Activated naive CD8-positive, alpha-beta T cell treated with anti-CD3 and anti-CD28 coated beads for 36 hours (primary cell): ENCODE results near the gene PTGR1. TPM values are rescaled to one million over a fixed set of nuclear protein-coding genes. Genes with fewer than 3 reads are reported as not detected.

ENCODE experiments used
- DNase-seq: peaks from one replicate; pipeline ENCODE4 v3.0.0; 2021
- H3K27ac Mint-ChIP-seq: one replicate; pipeline ENCODE4 v1.8.0; 2022; ENCODE audit warnings: mild to moderate bottlenecking, moderate library complexity, mixed read lengths
- H3K27me3 Mint-ChIP-seq: one replicate; pipeline ENCODE4 v1.8.0; 2022; ENCODE audit warnings: mild to moderate bottlenecking, mixed read lengths
- H3K36me3 Mint-ChIP-seq: one replicate; pipeline ENCODE4 v1.8.0; 2021; ENCODE audit warnings: mild to moderate bottlenecking, mixed read lengths
- H3K4me1 Mint-ChIP-seq: one replicate; pipeline ENCODE4 v1.8.0; 2021; ENCODE audit warnings: mixed read lengths
- H3K4me3 Mint-ChIP-seq: one replicate; pipeline ENCODE4 v1.8.0; 2022; ENCODE audit warnings: mild to moderate bottlenecking, moderate library complexity, mixed read lengths
- H3K9me3 Mint-ChIP-seq: one replicate; pipeline ENCODE4 v1.8.0; 2022; ENCODE audit warnings: mixed read lengths
- total RNA-seq, 2 experiments: library from RNA; stranded (reverse); gene quantifications; one replicate each; pipeline ENCODE4 v1.2.3, GENCODE V29; 2021

PTGR1 gene
- total RNA-seq: 1 to 10 TPM; 1.3 to 1.9 TPM

- Mint-ChIP-seq H3K36me3 (no peaks in the 10 kb centered on the region), H3K27ac (no peak within 1 kb of the TSS), H3K4me3 (peak within 1 kb of the TSS; percentile 89), H3K4me1 (peaks cover 19% of the 10 kb centered on the region), H3K27me3 (peaks cover 51% of the 10 kb centered on the region), H3K9me3 (no peaks in the 10 kb centered on the region)
- peak; percentile 29 for DNase-seq
Measured at GRCh38 chr9:111599092-111599954, at the start of gene PTGR1. PTGR1 (minus strand) TSS chr9:111599647; CDS start chr9:111597422, 2,225 bp downstream.

- Mint-ChIP-seq H3K36me3 (peaks cover 32% of the 10 kb centered on the region), H3K27ac (no peak overlapping the region), H3K9me3 (no peaks in the 10 kb centered on the region), H3K4me1 (no peaks in the 10 kb centered on the region), H3K27me3 (no peaks in the 10 kb centered on the region), H3K4me3 (no peak overlapping the region)
- no peak for DNase-seq
Measured at GRCh38 chr9:111649016-111649415, 49.6 kb upstream of the PTGR1 start.

- DNase-seq: no peak
- no peak overlapping the region for H3K4me3 Mint-ChIP-seq
- no peaks in the 10 kb centered on the region for H3K4me1 Mint-ChIP-seq
- no peaks in the 10 kb centered on the region for H3K27me3 Mint-ChIP-seq
- no peak overlapping the region for H3K27ac Mint-ChIP-seq
- peaks cover 32% of the 10 kb centered on the region for H3K36me3 Mint-ChIP-seq
- H3K9me3 Mint-ChIP-seq: no peaks in the 10 kb centered on the region
Measured at GRCh38 chr9:111648066-111648465, 48.6 kb upstream of the PTGR1 start.

GRCh38 chr9:111646417-111646816, 47.0 kb upstream of the PTGR1 start:
- H3K4me3 Mint-ChIP-seq: no peak overlapping the region
- H3K9me3 Mint-ChIP-seq: no peaks in the 10 kb centered on the region
- H3K4me1 Mint-ChIP-seq: no peaks in the 10 kb centered on the region
- no peak for DNase-seq
- peaks cover 33% of the 10 kb centered on the region for H3K36me3 Mint-ChIP-seq
- H3K27me3 Mint-ChIP-seq: no peaks in the 10 kb centered on the region
- no peak overlapping the region for H3K27ac Mint-ChIP-seq

- Mint-ChIP-seq H3K27me3 (no peaks in the 10 kb centered on the region), H3K4me3 (no peak overlapping the region), H3K36me3 (peaks cover 33% of the 10 kb centered on the region), H3K9me3 (no peaks in the 10 kb centered on the region), H3K4me1 (no peaks in the 10 kb centered on the region), H3K27ac (no peak overlapping the region)
- DNase-seq: no peak
Measured at GRCh38 chr9:111645806-111646205, 46.4 kb upstream of the PTGR1 start.

- no peaks in the 10 kb centered on the region for H3K9me3 Mint-ChIP-seq
- H3K4me3 Mint-ChIP-seq: no peak overlapping the region
- H3K36me3 Mint-ChIP-seq: peaks cover 25% of the 10 kb centered on the region
- no peaks in the 10 kb centered on the region for H3K4me1 Mint-ChIP-seq
- DNase-seq: no peak
- H3K27ac Mint-ChIP-seq: no peak overlapping the region
- H3K27me3 Mint-ChIP-seq: no peaks in the 10 kb centered on the region
Measured at GRCh38 chr9:111644195-111644772, 44.8 kb upstream of the PTGR1 start.

- H3K27ac Mint-ChIP-seq: no peak overlapping the region
- H3K9me3 Mint-ChIP-seq: no peaks in the 10 kb centered on the region
- H3K36me3 Mint-ChIP-seq: peaks cover 28% of the 10 kb centered on the region
- H3K4me1 Mint-ChIP-seq: peaks cover 34% of the 10 kb centered on the region
- H3K4me3 Mint-ChIP-seq: no peak overlapping the region
- H3K27me3 Mint-ChIP-seq: no peaks in the 10 kb centered on the region
- no peak for DNase-seq
Measured at GRCh38 chr9:111637421-111637950, 38.0 kb upstream of the PTGR1 start.

- H3K4me1 Mint-ChIP-seq: peaks cover 42% of the 10 kb centered on the region
- no peak overlapping the region for H3K27ac Mint-ChIP-seq
- no peaks in the 10 kb centered on the region for H3K27me3 Mint-ChIP-seq
- no peaks in the 10 kb centered on the region for H3K9me3 Mint-ChIP-seq
- peaks cover 37% of the 10 kb centered on the region for H3K36me3 Mint-ChIP-seq
- H3K4me3 Mint-ChIP-seq: no peak overlapping the region
- DNase-seq: no peak
Measured at GRCh38 chr9:111634860-111635259, 35.4 kb upstream of the PTGR1 start.

- Mint-ChIP-seq H3K27me3 (no peaks in the 10 kb centered on the region), H3K9me3 (no peaks in the 10 kb centered on the region), H3K36me3 (peaks cover 37% of the 10 kb centered on the region), H3K4me1 (peaks cover 42% of the 10 kb centered on the region), H3K27ac (no peak overlapping the region), H3K4me3 (peak overlapping the region; percentile 99)
- no peak for DNase-seq
Measured at GRCh38 chr9:111633389-111633736, 33.9 kb upstream of the PTGR1 start.

- peaks cover 37% of the 10 kb centered on the region for H3K36me3 Mint-ChIP-seq
- no peak for DNase-seq
- H3K27ac Mint-ChIP-seq: no peak overlapping the region
- H3K27me3 Mint-ChIP-seq: no peaks in the 10 kb centered on the region
- no peaks in the 10 kb centered on the region for H3K9me3 Mint-ChIP-seq
- H3K4me3 Mint-ChIP-seq: peak overlapping the region; percentile 99
- H3K4me1 Mint-ChIP-seq: peaks cover 42% of the 10 kb centered on the region
Measured at GRCh38 chr9:111632695-111633388, 33.4 kb upstream of the PTGR1 start.

- peaks cover 37% of the 10 kb centered on the region for H3K36me3 Mint-ChIP-seq
- H3K4me1 Mint-ChIP-seq: peaks cover 42% of the 10 kb centered on the region
- no peaks in the 10 kb centered on the region for H3K27me3 Mint-ChIP-seq
- H3K9me3 Mint-ChIP-seq: no peaks in the 10 kb centered on the region
- peak overlapping the region; percentile 99 for H3K4me3 Mint-ChIP-seq
- no peak for DNase-seq
- peak overlapping the region; percentile 91 for H3K27ac Mint-ChIP-seq
Measured at GRCh38 chr9:111632060-111632459, 32.6 kb upstream of the PTGR1 start.

- Mint-ChIP-seq H3K4me3 (peak within 1 kb of the TSS; percentile 99), H3K27me3 (no peaks in the 10 kb centered on the region), H3K4me1 (peaks cover 42% of the 10 kb centered on the region), H3K9me3 (no peaks in the 10 kb centered on the region), H3K36me3 (peaks cover 37% of the 10 kb centered on the region), H3K27ac (peak within 1 kb of the TSS; percentile 94)
- peak; percentile 98 for DNase-seq
Measured at GRCh38 chr9:111631214-111631971, 31.9 kb upstream of the PTGR1 start, which contains the start of gene DNAJC25. DNAJC25 (plus strand) TSS chr9:111631334; CDS start chr9:111631408, 74 bp downstream.

- Mint-ChIP-seq H3K4me3 (peak overlapping the region; percentile 99), H3K27ac (peak overlapping the region; percentile 94), H3K4me1 (peaks cover 40% of the 10 kb centered on the region), H3K36me3 (peaks cover 37% of the 10 kb centered on the region), H3K9me3 (no peaks in the 10 kb centered on the region), H3K27me3 (no peaks in the 10 kb centered on the region)
- DNase-seq: no peak
Measured at GRCh38 chr9:111630964-111631213, 31.4 kb upstream of the PTGR1 start.

GRCh38 chr9:111630182-111630963, 30.9 kb upstream of the PTGR1 start:
- Mint-ChIP-seq H3K27ac (peak overlapping the region; percentile 94), H3K27me3 (no peaks in the 10 kb centered on the region), H3K4me1 (peaks cover 36% of the 10 kb centered on the region), H3K36me3 (peaks cover 37% of the 10 kb centered on the region), H3K4me3 (peak overlapping the region; percentile 99), H3K9me3 (no peaks in the 10 kb centered on the region)
- peak; percentile 2 for DNase-seq
